Erythroblast (primary cell): Measurements from ENCODE around the gene PANX3.

Experiments used
- GATA1 ChIP-seq: IDR thresholded peaks from 2 replicates; pipeline ENCODE4 v1.6.1; 2011; ENCODE audit warnings: low read depth, mild to moderate bottlenecking, control low read depth, low read length, moderate library complexity
- POLR2A ChIP-seq: IDR thresholded peaks from 2 replicates; pipeline ENCODE4 v1.6.1; 2011; ENCODE audit warnings: mild to moderate bottlenecking, low read length

DNA sequence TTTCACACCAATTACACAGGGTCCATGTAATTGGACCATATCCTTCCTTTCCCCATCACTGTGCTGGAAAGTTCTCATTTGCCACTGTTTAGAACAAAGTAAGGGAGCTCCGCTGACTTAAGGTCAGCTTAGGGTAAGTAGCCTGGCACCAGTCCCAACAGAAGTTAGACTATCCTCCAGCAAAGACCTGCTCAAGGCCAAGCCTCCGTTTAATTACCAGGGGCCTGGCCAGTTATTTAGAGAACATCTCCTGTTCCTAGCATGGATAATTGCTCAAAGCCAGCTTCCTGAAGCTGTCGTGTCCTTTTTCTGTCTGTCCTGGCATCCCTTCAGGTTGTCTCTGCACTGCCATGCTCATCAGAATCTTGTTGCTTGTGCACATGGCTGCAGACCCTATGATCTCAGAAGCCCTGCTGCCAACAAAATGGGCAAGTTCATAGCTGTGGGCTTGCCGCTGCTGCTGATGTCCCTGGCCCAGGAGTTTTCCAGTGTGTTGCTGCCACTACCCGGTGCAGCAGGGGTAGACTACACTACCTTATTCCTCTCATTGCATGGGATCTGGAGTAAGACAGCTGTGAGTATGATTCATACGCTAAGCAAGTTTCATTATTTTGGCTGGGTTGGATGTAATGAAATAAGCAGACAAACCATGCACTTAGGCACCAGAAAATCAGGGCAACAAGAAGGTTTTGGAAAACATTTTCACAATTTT, 33.4 kb upstream of the PANX3 start:
- no peak for TF ChIP-seq POLR2A
- TF ChIP-seq GATA1, result no peak
